Endodermal cell (in vitro differentiated cells): ENCODE results near the gene CGREF1. TPM values are rescaled to one million over a fixed set of nuclear protein-coding genes. Genes with fewer than 3 reads are reported as not detected.

ENCODE experiments used
- DNase-seq: peaks from one replicate; pipeline ENCODE4 v3.0.0-alpha.2; 2017
- H3K27ac ChIP-seq: 2 replicates; pipeline ENCODE4 v1.5.1; 2013; ENCODE audit warnings: mild to moderate bottlenecking, low read depth, low read length, moderate library complexity
- H3K27me3 ChIP-seq: 2 replicates; pipeline ENCODE4 v1.6.1; 2013; ENCODE audit warnings: mild to moderate bottlenecking, low read length, moderate library complexity; ENCODE audit not compliant: insufficient read depth, control insufficient read depth, poor library complexity, severe bottlenecking
- H3K36me3 ChIP-seq: 2 replicates; pipeline ENCODE4 v1.7.0; 2013; ENCODE audit warnings: mild to moderate bottlenecking, low read length, moderate library complexity; ENCODE audit not compliant: control insufficient read depth, insufficient read depth
- H3K4me1 ChIP-seq: one replicate; pipeline ENCODE4 v1.7.0; 2013; ENCODE audit warnings: low read length; ENCODE audit not compliant: control insufficient read depth, insufficient read depth
- H3K4me3 ChIP-seq: 2 replicates; pipeline ENCODE4 v1.5.1; 2013; ENCODE audit warnings: mild to moderate bottlenecking, low read length, moderate library complexity
- H3K9ac ChIP-seq: 2 replicates; pipeline ENCODE4 v1.6.1; 2013; ENCODE audit warnings: mild to moderate bottlenecking, low read length, moderate library complexity; ENCODE audit not compliant: poor library complexity, severe bottlenecking; ENCODE audit errors: extremely low read depth
- H3K9me3 ChIP-seq: 2 replicates; pipeline ENCODE4 v1.6.1; 2013; ENCODE audit warnings: mild to moderate bottlenecking, low read length, moderate library complexity; ENCODE audit not compliant: control insufficient read depth
- H3K27ac Mint-ChIP-seq: 2 replicates; pipeline ENCODE4 v1.8.0; 2020; ENCODE audit warnings: mixed read lengths
- H3K27me3 Mint-ChIP-seq: 2 replicates; pipeline ENCODE4 v1.8.0; 2021; ENCODE audit warnings: mild to moderate bottlenecking, mixed read lengths; ENCODE audit not compliant: insufficient read depth
- H3K36me3 Mint-ChIP-seq: 2 replicates; pipeline ENCODE4 v1.8.0; 2020; ENCODE audit warnings: low read depth, mixed read lengths
- H3K4me1 Mint-ChIP-seq: 2 replicates; pipeline ENCODE4 v1.8.0; 2020; ENCODE audit warnings: mixed read lengths
- H3K4me3 Mint-ChIP-seq: 2 replicates; pipeline ENCODE4 v1.8.0; 2020; ENCODE audit warnings: mild to moderate bottlenecking, moderate library complexity, mixed read lengths
- H3K9me3 Mint-ChIP-seq: 2 replicates; pipeline ENCODE4 v1.8.0; 2020; ENCODE audit warnings: mild to moderate bottlenecking, mixed read lengths
- CTCF ChIP-seq: fragments of 200-600 bp; sonication (generic); conservative IDR thresholded peaks from 2 replicates; pipeline ENCODE4 v1.5.0; 2021; ENCODE audit warnings: antibody characterized with exemption, mild to moderate bottlenecking
- WGBS, 2 experiments: methylation state at CpG; one replicate each; pipeline versions ENCODE4 v1.1.5 to v1.1.7; 2013; ENCODE audit warnings: missing lambda C conversion rate in 2 of 2, mixed read lengths in 1 of 2; ENCODE audit not compliant: insufficient coverage in 1 of 2, insufficient read length in 1 of 2; 5-methylcytosine and 5-hydroxymethylcytosine counted together
- total RNA-seq, 2 donors: library from RNA; stranded (reverse); fragmentation: NEBNext Ultra II Directional in 1 of 2; extraction: Animal tissue kit (Norgen Biotek cat#: 25700) in 1 of 2; gene quantifications; 2 replicates in 1 of 2; 3 replicates in 1 of 2; pipeline ENCODE4 v1.2.1, GENCODE V29; 2021

The CGREF1 gene
- total RNA-seq, 2 donors from 2014 or later: 0.20 to 0.33 TPM

GRCh38 chr2:27095427-27095744 lies 23.5 kb downstream of the CGREF1 start:
- Mint-ChIP-seq H3K9me3 (no peaks in the 10 kb centered on the region), H3K4me1 (peaks cover 4% of the 10 kb centered on the region), H3K27ac (no peak overlapping the region), H3K27me3 (no peaks in the 10 kb centered on the region), H3K36me3 (no peaks in the 10 kb centered on the region), H3K4me3 (no peak overlapping the region)
- Histone ChIP-seq H3K4me1 (peaks cover 5% of the 10 kb centered on the region), H3K27ac (no peak overlapping the region), H3K9ac (no peak overlapping the region), H3K27me3 (no peaks in the 10 kb centered on the region), H3K9me3 (no peaks in the 10 kb centered on the region), H3K36me3 (no peaks in the 10 kb centered on the region), H3K4me3 (no peak overlapping the region)
- DNase-seq: no peak
- no peak for TF ChIP-seq CTCF
- WGBS, 2 experiments: 94 to 100% methylated on average over 2 of the region's 2 CpGs

GRCh38 chr2:27094353-27094984 lies 24.5 kb downstream of the CGREF1 start:
- Mint-ChIP-seq H3K4me3 (no peak overlapping the region), H3K4me1 (peaks cover 4% of the 10 kb centered on the region), H3K27ac (no peak overlapping the region), H3K27me3 (peaks cover 1% of the 10 kb centered on the region), H3K9me3 (no peaks in the 10 kb centered on the region), H3K36me3 (no peaks in the 10 kb centered on the region)
- DNase-seq: no peak
- WGBS, 2 experiments: 94 to 98% methylated on average over 14 to 24 of the region's 24 CpGs
- TF ChIP-seq CTCF: no peak
- Histone ChIP-seq H3K9ac (no peak overlapping the region), H3K27ac (no peak overlapping the region), H3K4me3 (no peak overlapping the region), H3K9me3 (no peaks in the 10 kb centered on the region), H3K36me3 (no peaks in the 10 kb centered on the region), H3K4me1 (peaks cover 5% of the 10 kb centered on the region), H3K27me3 (no peaks in the 10 kb centered on the region)

GRCh38 chr2:27093430-27094352 lies 25.2 kb downstream of the CGREF1 start:
- Mint-ChIP-seq H3K9me3 (no peaks in the 10 kb centered on the region), H3K4me1 (peaks cover 4% of the 10 kb centered on the region), H3K36me3 (no peaks in the 10 kb centered on the region), H3K27me3 (peaks cover 3% of the 10 kb centered on the region), H3K27ac (no peak overlapping the region), H3K4me3 (no peak overlapping the region)
- Histone ChIP-seq H3K27me3 (peaks cover 5% of the 10 kb centered on the region), H3K4me1 (peaks cover 5% of the 10 kb centered on the region), H3K9ac (no peak overlapping the region), H3K4me3 (no peak overlapping the region), H3K36me3 (no peaks in the 10 kb centered on the region), H3K27ac (no peak overlapping the region), H3K9me3 (no peaks in the 10 kb centered on the region)
- no peak for DNase-seq
- TF ChIP-seq CTCF: no peak
- 90 to 98% methylated on average over 4 to 6 of the region's 6 CpGs for WGBS, 2 experiments
